H9 (cell line): ENCODE data around the gene SFI1. TPM values are rescaled to one million over a fixed set of nuclear protein-coding genes. Genes with fewer than 3 reads are reported as not detected.
A peak's percentile ranks its signal among the peaks of the same experiment; 100 is the strongest.

ENCODE experiments used
- DNase-seq: peaks from one replicate; pipeline ENCODE4 v3.0.0-alpha.2; 2017
- H2AFZ ChIP-seq: one replicate; pipeline ENCODE4 v1.6.1; 2013; ENCODE audit warnings: mild to moderate bottlenecking, low read length, control low read depth, moderate library complexity
- H2AK5ac ChIP-seq: 2 replicates; pipeline ENCODE4 v1.6.1; 2013; ENCODE audit warnings: low read length, control low read depth, mixed read lengths; ENCODE audit not compliant: insufficient read length
- H2BK120ac ChIP-seq: one replicate; pipeline ENCODE4 v1.6.1; 2013; ENCODE audit warnings: low read depth, mild to moderate bottlenecking, low read length, control low read depth, inconsistent platforms; ENCODE audit not compliant: poor library complexity, severe bottlenecking
- H2BK12ac ChIP-seq: 2 replicates; pipeline ENCODE4 v1.6.1; 2013; ENCODE audit warnings: low read length, control low read depth, mixed read lengths, low read depth; ENCODE audit not compliant: insufficient read length
- H2BK15ac ChIP-seq: 2 replicates; pipeline ENCODE4 v1.6.1; 2013; ENCODE audit warnings: low read depth, low read length, control low read depth
- H2BK20ac ChIP-seq: one replicate; pipeline ENCODE4 v1.6.1; 2013; ENCODE audit warnings: low read depth, mild to moderate bottlenecking, low read length, control low read depth, inconsistent platforms; ENCODE audit not compliant: poor library complexity, severe bottlenecking
- H2BK5ac ChIP-seq: 2 replicates; pipeline ENCODE4 v1.6.1; 2013; ENCODE audit warnings: low read length, control low read depth, mixed read lengths; ENCODE audit not compliant: insufficient read length
- H3K14ac ChIP-seq: 2 replicates; pipeline ENCODE4 v1.6.1; 2013; ENCODE audit warnings: low read length, control low read depth; ENCODE audit not compliant: insufficient read depth
- H3K18ac ChIP-seq: 2 replicates; pipeline ENCODE4 v1.6.1; 2013; ENCODE audit warnings: low read depth, mild to moderate bottlenecking, mixed read lengths, low read length, control low read depth; ENCODE audit not compliant: insufficient read length
- H3K23ac ChIP-seq: 2 replicates; pipeline ENCODE4 v1.6.1; 2013; ENCODE audit warnings: low read length, control low read depth, mixed read lengths, low read depth; ENCODE audit not compliant: insufficient read length
- H3K23me2 ChIP-seq: 2 replicates; pipeline ENCODE4 v1.6.1; 2013; ENCODE audit warnings: low read depth, mild to moderate bottlenecking, mixed read lengths, low read length, control low read depth; ENCODE audit not compliant: insufficient read length, poor library complexity, severe bottlenecking
- H3K27ac ChIP-seq: 2 replicates; pipeline ENCODE4 v1.5.1; 2013; ENCODE audit warnings: low read length, control low read depth, mixed read lengths, low read depth; ENCODE audit not compliant: insufficient read length
- H3K27me3 ChIP-seq: 2 replicates; pipeline ENCODE4 v1.6.1; 2013; ENCODE audit warnings: low read length, control low read depth, inconsistent platforms; ENCODE audit not compliant: insufficient read depth
- H3K4ac ChIP-seq: 2 replicates; pipeline ENCODE4 v1.6.1; 2013; ENCODE audit warnings: low read depth, mild to moderate bottlenecking, control low read depth, inconsistent platforms, low read length, moderate library complexity
- H3K4me1 ChIP-seq: 2 replicates; pipeline ENCODE4 v1.6.1; 2013; ENCODE audit warnings: low read length, control low read depth, inconsistent platforms; ENCODE audit not compliant: insufficient read depth
- H3K4me2 ChIP-seq: 2 replicates; pipeline ENCODE4 v1.6.1; 2013; ENCODE audit warnings: low read length, control low read depth, mixed read lengths; ENCODE audit not compliant: insufficient read length, insufficient read depth
- H3K56ac ChIP-seq: 2 replicates; pipeline ENCODE4 v1.6.1; 2013; ENCODE audit warnings: low read depth, mild to moderate bottlenecking, mixed read lengths, low read length, control low read depth; ENCODE audit not compliant: insufficient read length
- H3K79me1 ChIP-seq: 2 replicates; pipeline ENCODE4 v1.6.1; 2013; ENCODE audit warnings: low read depth, mild to moderate bottlenecking, moderate library complexity, low read length, control low read depth, inconsistent platforms; ENCODE audit not compliant: insufficient read depth, poor library complexity, severe bottlenecking
- H3K79me2 ChIP-seq: 2 replicates; pipeline ENCODE4 v1.6.1; 2013; ENCODE audit warnings: low read length, control low read depth, inconsistent platforms; ENCODE audit not compliant: insufficient read depth
- H3K9ac ChIP-seq: 2 replicates; pipeline ENCODE4 v1.6.1; 2013; ENCODE audit warnings: low read length, control low read depth, mixed read lengths; ENCODE audit not compliant: insufficient read length; ENCODE audit errors: extremely low read depth
- H3K9me3 ChIP-seq: one replicate; pipeline ENCODE4 v1.6.1; 2013; ENCODE audit warnings: low read depth, low read length, inconsistent platforms; ENCODE audit not compliant: control insufficient read depth
- H3T11ph ChIP-seq: one replicate; pipeline ENCODE4 v1.6.1; 2013; ENCODE audit warnings: mild to moderate bottlenecking, low read length, control low read depth, inconsistent platforms
- H4K20me1 ChIP-seq: one replicate; pipeline ENCODE4 v1.6.1; 2013; ENCODE audit not compliant: control insufficient read depth, insufficient read length, insufficient read depth
- H4K5ac ChIP-seq: 2 replicates; pipeline ENCODE4 v1.6.1; 2013; ENCODE audit warnings: low read depth, mild to moderate bottlenecking, mixed read lengths, low read length, control low read depth; ENCODE audit not compliant: insufficient read length
- H4K8ac ChIP-seq: replicated peaks from 2 replicates; pipeline ENCODE4 v1.6.1; 2013; ENCODE audit warnings: low read length, control low read depth, mixed read lengths, low read depth; ENCODE audit not compliant: insufficient read length
- H4K91ac ChIP-seq: 2 replicates; pipeline ENCODE4 v1.6.1; 2013; ENCODE audit warnings: low read depth, mild to moderate bottlenecking, moderate library complexity, mixed read lengths, low read length, control low read depth; ENCODE audit not compliant: insufficient read length
- H3K27ac Mint-ChIP-seq, 3 experiments: 2 replicates in 2 of 3; 3 replicates in 1 of 3; pipeline ENCODE4 v1.8.0; 2020 to 2021; ENCODE audit warnings: mixed read lengths in 3 of 3, mild to moderate bottlenecking in 1 of 3, moderate library complexity in 1 of 3
- H3K27me3 Mint-ChIP-seq: 2 replicates; pipeline ENCODE4 v1.8.0; 2021; ENCODE audit warnings: low read depth, mild to moderate bottlenecking, moderate library complexity, mixed read lengths
- H3K36me3 Mint-ChIP-seq, 3 experiments: 2 replicates in 2 of 3; 3 replicates in 1 of 3; pipeline ENCODE4 v1.8.0; 2020 to 2021; ENCODE audit warnings: low read depth in 3 of 3, mixed read lengths in 3 of 3; ENCODE audit not compliant: insufficient read depth in 1 of 3
- H3K4me1 Mint-ChIP-seq, 2 experiments: 2 replicates each; pipeline ENCODE4 v1.8.0; 2020; ENCODE audit warnings: mixed read lengths in 2 of 2
- H3K4me3 Mint-ChIP-seq, 2 experiments: 2 replicates in 1 of 2; 3 replicates in 1 of 2; pipeline ENCODE4 v1.8.0; 2020 to 2021; ENCODE audit warnings: mild to moderate bottlenecking in 2 of 2, mixed read lengths in 2 of 2, moderate library complexity in 1 of 2
- H3K9me3 Mint-ChIP-seq, 2 experiments: 2 replicates in 1 of 2; 3 replicates in 1 of 2; pipeline ENCODE4 v1.8.0; 2020; ENCODE audit warnings: mild to moderate bottlenecking in 2 of 2, mixed read lengths in 2 of 2, moderate library complexity in 1 of 2
- CTCF ChIP-seq: fragments of 200-600 bp; sonication (generic); conservative IDR thresholded peaks from 3 replicates; pipeline ENCODE4 v1.8.0; 2021; ENCODE audit warnings: antibody characterized with exemption, mild to moderate bottlenecking
- WGBS: extraction: QIAGEN DNeasy Blood & Tissue Kit; methylation state at CpG from one replicate; pipeline ENCODE4 v1.1.7; 2013; ENCODE audit warnings: missing lambda C conversion rate, low lambda C conversion rate, mixed read lengths; ENCODE audit not compliant: insufficient read length; ENCODE audit errors: extremely low coverage; 5-methylcytosine and 5-hydroxymethylcytosine counted together
- total RNA-seq: library from RNA; stranded (reverse); gene quantifications from 2 replicates; pipeline ENCODE4 v1.2.1, GENCODE V29; 2021

Gene SFI1
- total RNA-seq, 1 experiment from 2014 or later, result 26.4 TPM

GRCh38 chr22:31490496-31490925 lies 5.8 kb upstream of the SFI1 start:
- peaks cover 7% of the 10 kb centered on the region for H3K27me3 Mint-ChIP-seq
- H2AK5ac ChIP-seq, result no peak overlapping the region
- no peak overlapping the region for H3K4ac ChIP-seq
- peak overlapping the region; percentile 92 to 97 for H3K4me3 Mint-ChIP-seq
- H4K8ac ChIP-seq, result no peak overlapping the region
- no peaks in the 10 kb centered on the region for H3K79me2 ChIP-seq
- H3K9me3 ChIP-seq, result no peaks in the 10 kb centered on the region
- no peak overlapping the region for H3T11ph ChIP-seq
- peaks cover 33 to 38% of the 10 kb centered on the region in 2 experiments for H3K4me1 Mint-ChIP-seq
- no CpG with 5 or more reads among the region's 15 CpGs for WGBS
- peaks cover 5 to 28% (median 21%) of the 10 kb centered on the region in 3 experiments; a peak in 6 of 7 replicates for H3K36me3 Mint-ChIP-seq
- H4K5ac ChIP-seq, result no peak overlapping the region
- H3K9ac ChIP-seq, result peak overlapping the region; percentile 13
- no peak overlapping the region for H4K91ac ChIP-seq
- TF ChIP-seq CTCF, result no peak
- H2BK20ac ChIP-seq, result no peak overlapping the region
- H3K18ac ChIP-seq, result no peak overlapping the region
- H3K56ac ChIP-seq, result no peak overlapping the region
- peak overlapping the region; percentile 87 to 91 (median 89) for H3K27ac Mint-ChIP-seq
- no peaks in the 10 kb centered on the region; the same call in 1 of the 2 replicates for H3K4me1 ChIP-seq
- no peak overlapping the region for H2BK12ac ChIP-seq
- no peak overlapping the region for H2AFZ ChIP-seq
- no peak overlapping the region for H3K27ac ChIP-seq
- peak overlapping the region; percentile 68 for H3K4me2 ChIP-seq
- H3K79me1 ChIP-seq, result no peaks in the 10 kb centered on the region
- H3K14ac ChIP-seq, result no peak overlapping the region
- H3K9me3 Mint-ChIP-seq, result no peaks in the 10 kb centered on the region
- H2BK120ac ChIP-seq, result no peak overlapping the region
- H2BK15ac ChIP-seq, result no peak overlapping the region
- H3K23me2 ChIP-seq, result peaks cover 7% of the 10 kb centered on the region
- H2BK5ac ChIP-seq, result no peak overlapping the region
- peak; percentile 39 for DNase-seq
- no peaks in the 10 kb centered on the region for H4K20me1 ChIP-seq
- no peaks in the 10 kb centered on the region for H3K27me3 ChIP-seq
- no peak overlapping the region for H3K23ac ChIP-seq
